HepG2 (cell line): ENCODE data around the gene DPH3. TPM values are rescaled to one million over a fixed set of nuclear protein-coding genes. Genes with fewer than 3 reads are reported as not detected.

ENCODE experiments used
- ATAC-seq: fragments of 200-7000 bp; cut with Tn5 transposase; 3 replicates; pipeline ENCODE4 v1.9.1; 2020; ENCODE audit warnings: mild to moderate bottlenecking, moderate library complexity
- BruUV-seq: library from RNA; stranded (reverse); fragments of 400-500 nt; replicated peaks from 2 replicates; lab custom pipeline; 2021; lab: Mats Ljungman, UMichigan
- CTCF ChIA-PET: fragments of 300-600 bp; formaldehyde crosslinking; extraction: SDS; loops from one replicate; lab custom pipeline; 2021; ENCODE audit warnings: low total read pairs, inconsistent platforms, low intra/inter-chr PET ratio; lab: Yijun Ruan, JAX
- POLR2A ChIA-PET: fragments of 350-600 bp; sonication (Branson Sonifier 250); formaldehyde crosslinking; loops from one replicate; lab custom pipeline; 2020; ENCODE audit warnings: antibody characterized with exemption, inconsistent platforms; lab: Yijun Ruan, JAX
- DNase-seq: peaks from one replicate; pipeline ENCODE4 v3.0.0-alpha.2; 2015; ENCODE audit warnings: low spot score
- FAIRE-seq: peaks from 3 replicates; lab custom pipeline; 2011; peaks lifted over from hg19 to GRCh38; lab: Jason Lieb, UNC
- H2AFZ ChIP-seq: one replicate; pipeline ENCODE4 v1.6.1; 2011; ENCODE audit warnings: low read length, inconsistent platforms
- H3K27ac ChIP-seq: fragments of 300-600 bp; 3 replicates; pipeline ENCODE4 v1.8.0; 2011; ENCODE audit warnings: mixed run types, mild to moderate bottlenecking, mixed read lengths, low read length, inconsistent platforms; ENCODE audit not compliant: insufficient read depth; ENCODE audit errors: extremely low read length
- H3K27me3 ChIP-seq, 2 experiments: fragments of 200-600 bp in 1 of 2; 2 replicates in 1 of 2; 3 replicates in 1 of 2; pipeline versions ENCODE4 v1.6.0 to v1.8.0; 2011; ENCODE audit warnings: low read length in 2 of 2, mild to moderate bottlenecking in 2 of 2, moderate library complexity in 2 of 2, inconsistent platforms in 1 of 2; ENCODE audit not compliant: insufficient read depth in 2 of 2, control insufficient read depth in 1 of 2
- H3K36me3 ChIP-seq, 2 experiments: fragments of 200-600 bp in 1 of 2; replicated peaks in 1 of 2; 2 replicates in 1 of 2; 3 replicates in 1 of 2; pipeline versions ENCODE4 v1.5.1 to v1.8.0; 2011; ENCODE audit warnings: low read length in 2 of 2, inconsistent platforms in 1 of 2; ENCODE audit not compliant: insufficient read depth in 2 of 2, control insufficient read depth in 1 of 2
- H3K4me1 ChIP-seq: 2 replicates; pipeline ENCODE4 v1.5.1; 2012; ENCODE audit warnings: low read length, inconsistent platforms; ENCODE audit not compliant: insufficient read depth
- H3K4me2 ChIP-seq: 2 replicates; pipeline ENCODE4 v1.6.0; 2011; ENCODE audit warnings: low read depth, low read length, inconsistent platforms
- H3K4me3 ChIP-seq, 3 experiments: fragments of 200-600 bp in 1 of 3; sonication (generic), shearing (Covaris generic) in 1 of 3; replicated peaks in 1 of 3; 2 replicates each; pipeline ENCODE4 v1.5.1; 2011 to 2016; ENCODE audit warnings: low read length in 3 of 3, inconsistent platforms in 2 of 3, low read depth in 2 of 3, mild to moderate bottlenecking in 2 of 3, control low read depth in 1 of 3, mixed read lengths in 1 of 3; ENCODE audit not compliant: insufficient read depth in 1 of 3
- H3K79me2 ChIP-seq: one replicate; pipeline ENCODE4 v1.6.1; 2011; ENCODE audit warnings: low read length, inconsistent platforms; ENCODE audit not compliant: insufficient read depth
- H3K9ac ChIP-seq: 2 replicates; pipeline ENCODE4 v1.6.0; 2011; ENCODE audit warnings: mild to moderate bottlenecking, low read depth, low read length, inconsistent platforms; ENCODE audit not compliant: insufficient read depth
- H3K9me3 ChIP-seq: 2 replicates; pipeline ENCODE4 v1.5.1; 2012; ENCODE audit warnings: mild to moderate bottlenecking, low read length
- H4K20me1 ChIP-seq: 2 replicates; pipeline ENCODE4 v1.6.0; 2011; ENCODE audit warnings: inconsistent platforms, mild to moderate bottlenecking, low read length, moderate library complexity; ENCODE audit not compliant: insufficient read depth
- AHR ChIP-seq: IDR thresholded peaks from 2 replicates; pipeline ENCODE4 v1.6.1; 2018; ENCODE audit warnings: missing genetic modification reagents, missing compliant biosample characterization
- ATF7 ChIP-seq, 2 experiments: fragments of 450-650 bp in 1 of 2; sonication (generic) in 1 of 2; formaldehyde crosslinking in 1 of 2; IDR thresholded peaks; 2 replicates each; pipeline versions ENCODE4 v1.4.0 to v1.6.1; 2016 to 2020; ENCODE audit warnings: antibody characterized with exemption in 1 of 2, mild to moderate bottlenecking in 1 of 2, missing genetic modification reagents in 1 of 2
- E2F5 ChIP-seq: sonication (generic); formaldehyde crosslinking; conservative IDR thresholded peaks from 2 replicates; pipeline ENCODE4 v1.4.0; 2020; ENCODE audit warnings: missing genetic modification reagents
- FOXA1 ChIP-seq, 2 experiments: fragments of 450-650 bp in 1 of 2; sonication (generic) in 1 of 2; formaldehyde crosslinking in 1 of 2; IDR thresholded peaks; 2 replicates each; pipeline versions ENCODE4 v1.4.0 to v1.6.1; 2016 to 2020; ENCODE audit warnings: missing genetic modification reagents in 1 of 2
- FOXK2 ChIP-seq: fragments of 450-650 bp; IDR thresholded peaks from 2 replicates; pipeline ENCODE4 v1.6.1; 2016
- HOXA5 ChIP-seq: sonication (generic); formaldehyde crosslinking; IDR thresholded peaks from 2 replicates; pipeline ENCODE4 v1.4.0; 2020; ENCODE audit warnings: missing genetic modification reagents
- IRF2 ChIP-seq: IDR thresholded peaks from 2 replicates; pipeline ENCODE4 v1.6.1; 2018; ENCODE audit warnings: missing genetic modification reagents, missing compliant biosample characterization
- NR1H2 ChIP-seq: sonication (generic); formaldehyde crosslinking; IDR thresholded peaks from 2 replicates; pipeline ENCODE4 v1.8.1; 2022; ENCODE audit warnings: low read depth, missing genetic modification reagents, borderline replicate concordance
- PRMT3 ChIP-seq: sonication (generic); formaldehyde crosslinking; IDR thresholded peaks from 2 replicates; pipeline ENCODE4 v1.8.1; 2022; ENCODE audit warnings: low read depth, mild to moderate bottlenecking, moderate library complexity, missing genetic modification reagents, borderline replicate concordance
- ZNF121 ChIP-seq: sonication (generic); formaldehyde crosslinking; IDR thresholded peaks from 2 replicates; pipeline ENCODE4 v1.5.0; 2020; ENCODE audit warnings: mild to moderate bottlenecking, missing genetic modification reagents
- ZNF570 ChIP-seq: sonication (generic); formaldehyde crosslinking; IDR thresholded peaks from 2 replicates; pipeline ENCODE4 v1.4.0; 2020; ENCODE audit warnings: mild to moderate bottlenecking, missing genetic modification reagents, borderline replicate concordance
- ZNF678 ChIP-seq: sonication (generic); formaldehyde crosslinking; IDR thresholded peaks from 2 replicates; pipeline ENCODE4 v1.4.0; 2020; ENCODE audit warnings: mild to moderate bottlenecking, missing genetic modification reagents
- ZNF776 ChIP-seq: sonication (generic); formaldehyde crosslinking; IDR thresholded peaks from 2 replicates; pipeline ENCODE4 v1.4.0; 2020; ENCODE audit warnings: mild to moderate bottlenecking, missing genetic modification reagents
- WGBS: methylation state at CpG from one replicate; pipeline ENCODE4 v1.1.6; 2017; ENCODE audit warnings: low lambda C conversion rate; 5-methylcytosine and 5-hydroxymethylcytosine counted together
- in situ Hi-C: cut with HindIII; loops from 2 replicates; pipeline ENCODE4 v1.10.0; 2017; ENCODE audit warnings: low pct_unique_long_range_greater_than_20kb; ENCODE audit not compliant: extremely low pct_ligation_motif_present
- intact Hi-C: fragments of 100-400 bp; cut with micrococcal nuclease; formaldehyde crosslinking; loops from one replicate; pipeline ENCODE4 v1.10.0; 2022; ENCODE audit not compliant: unreplicated experiment
- polyA plus RNA-seq, 8 experiments: library from polyadenylated mRNA; depleted of rRNA in 3 of 8; stranded (reverse) in 7 of 8; unstranded in 1 of 8; fragments of >200 nt; fragmentation: Illumina TruSeq in 4 of 8; extraction: Trizol in 4 of 8; gene quantifications; 2 replicates each; pipeline versions ENCODE4 v1.2.1 to v1.2.3, GENCODE V29; 2011 to 2016; ENCODE audit warnings: low read depth in 4 of 8, missing spikeins in 1 of 8, mixed read lengths in 1 of 8; ENCODE audit not compliant: insufficient read depth in 1 of 8
- total RNA-seq, 5 experiments: library from RNA; depleted of rRNA; stranded (reverse); fragments of >200 nt; fragmentation: Illumina TruSeq; extraction: Trizol; gene quantifications; 2 replicates each; pipeline ENCODE4 v1.2.3, GENCODE V29; 2016; ENCODE audit warnings: low read depth in 1 of 5
- TF ChIP-seq, protein P1 (sequence below): sonication (generic); formaldehyde crosslinking; IDR thresholded peaks from 2 replicates; pipeline ENCODE4 v1.4.0; 2020; ENCODE audit warnings: missing genetic modification reagents

The DPH3 gene
- total and polyA plus RNA-seq, 2 of the 13 experiments (the other 11 are each of a cell fraction or from before 2014, with no cell fraction given): 18.3 to 21.6 TPM

DNA sequence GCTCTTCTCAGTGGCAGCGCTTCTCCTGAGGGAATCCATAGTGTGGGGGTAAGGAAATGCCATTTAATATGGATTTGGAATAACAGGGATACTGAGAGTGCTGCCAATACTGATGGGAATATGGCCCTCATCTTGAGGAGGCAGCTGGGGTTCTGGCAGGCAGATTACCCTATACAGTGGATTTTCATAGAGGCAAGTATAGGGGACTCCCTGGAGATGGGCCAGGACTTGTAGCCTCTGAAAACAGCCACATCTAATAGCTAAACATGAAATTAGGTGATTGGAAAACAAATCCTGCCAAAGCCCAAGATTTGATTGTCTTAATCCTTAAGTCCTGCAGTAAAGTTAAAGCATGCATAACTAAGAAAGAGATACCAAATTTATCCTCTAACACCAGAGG is 30.9 kb downstream of the DPH3 start:
- no TSS peak for BruUV-seq
- in situ Hi-C loops: loop anchor here (25.0 kb wide), 1 partner anchor 597 kb away; no protein-coding TSS in a partner anchor
- Histone ChIP-seq H4K20me1 (no peaks in the 10 kb centered on the region), H3K4me1 (no peaks in the 10 kb centered on the region), H3K27me3 (no peaks in the 10 kb centered on the region), H2AFZ (no peak overlapping the region), H3K4me2 (no peak overlapping the region), H3K4me3 (no peak overlapping the region), H3K79me2 (no peaks in the 10 kb centered on the region), H3K9me3 (no peaks in the 10 kb centered on the region), H3K9ac (no peak overlapping the region), H3K36me3 (no peaks in the 10 kb centered on the region), H3K27ac (no peak overlapping the region)
- FAIRE-seq (no peak), ATAC-seq (no peak), DNase-seq (no peak)
- WGBS: 5% methylated on average over 1 of the region's 1 CpG
- intact Hi-C loops: no loop called here
- TF ChIP-seq PRMT3 (CRISPR knock-in tag) (no peak), ATF7 (IDR thresholded peaks at IDR 0.05) (no peak), ATF7 (CRISPR knock-in tag; IDR thresholded peaks at IDR 0.05) (no peak), FOXA1 (IDR thresholded peaks at IDR 0.05) (no peak), FOXA1 (CRISPR knock-in tag; IDR thresholded peaks at IDR 0.05) (no peak), ZNF570 (no peak), ZNF678 (no peak), FOXK2 (no peak), E2F5 (CRISPR knock-in tag) (no peak), ZNF776 (CRISPR knock-in tag) (no peak), IRF2 (no peak), NR1H2 (CRISPR knock-in tag) (no peak), AHR (CRISPR knock-in tag) (no peak), ZNF121 (CRISPR knock-in tag) (no peak), HOXA5 (CRISPR knock-in tag) (no peak)
- TF ChIP-seq, protein P1, sequence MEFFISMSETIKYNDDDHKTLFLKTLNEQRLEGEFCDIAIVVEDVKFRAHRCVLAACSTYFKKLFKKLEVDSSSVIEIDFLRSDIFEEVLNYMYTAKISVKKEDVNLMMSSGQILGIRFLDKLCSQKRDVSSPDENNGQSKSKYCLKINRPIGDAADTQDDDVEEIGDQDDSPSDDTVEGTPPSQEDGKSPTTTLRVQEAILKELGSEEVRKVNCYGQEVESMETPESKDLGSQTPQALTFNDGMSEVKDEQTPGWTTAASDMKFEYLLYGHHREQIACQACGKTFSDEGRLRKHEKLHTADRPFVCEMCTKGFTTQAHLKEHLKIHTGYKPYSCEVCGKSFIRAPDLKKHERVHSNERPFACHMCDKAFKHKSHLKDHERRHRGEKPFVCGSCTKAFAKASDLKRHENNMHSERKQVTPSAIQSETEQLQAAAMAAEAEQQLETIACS (CRISPR knock-in tag): no peak
- ChIA-PET POLR2A (no interaction called here), CTCF (interaction anchor here (1.2 kb wide), 1 partner anchor 13 kb away, joined by 3 read pairs; no protein-coding TSS in a partner anchor)
